HepG2 (cell line): Measurements from ENCODE around the gene RPS6KL1. TPM values are rescaled to one million over a fixed set of nuclear protein-coding genes. Genes with fewer than 3 reads are reported as not detected.

Source experiments
- ARID4A ChIP-seq: sonication (generic); formaldehyde crosslinking; IDR thresholded peaks from 2 replicates; pipeline ENCODE4 v1.5.0; 2020; ENCODE audit warnings: mild to moderate bottlenecking, missing genetic modification reagents, borderline replicate concordance
- CENPBD1 ChIP-seq: sonication (generic); formaldehyde crosslinking; IDR thresholded peaks from 2 replicates; pipeline ENCODE4 v1.8.0; 2022; ENCODE audit warnings: missing genetic modification reagents, low read depth, mild to moderate bottlenecking, borderline replicate concordance
- CENPT ChIP-seq: sonication (generic); formaldehyde crosslinking; IDR thresholded peaks from 2 replicates; pipeline ENCODE4 v1.8.0; 2022; ENCODE audit warnings: low read depth, mild to moderate bottlenecking, moderate library complexity, missing genetic modification reagents
- CREB1 ChIP-seq, 2 experiments: fragments of 450-650 bp in 1 of 2; IDR thresholded peaks; 2 replicates each; pipeline ENCODE4 v1.6.1; 2016 to 2017; ENCODE audit warnings: control low read depth in 1 of 2, mild to moderate bottlenecking in 1 of 2, missing compliant biosample characterization in 1 of 2, missing genetic modification characterization in 1 of 2
- GATA4 ChIP-seq: sonication (generic); IDR thresholded peaks from 2 replicates; pipeline ENCODE4 v1.6.1; 2016; ENCODE audit warnings: antibody characterized with exemption, low read depth, borderline replicate concordance
- HNRNPLL ChIP-seq: fragments of 200-400 bp; formaldehyde crosslinking; IDR thresholded peaks from 2 replicates; pipeline ENCODE4 v1.6.1; 2017; ENCODE audit warnings: mild to moderate bottlenecking, low read depth, low read length; ENCODE audit not compliant: poor library complexity, severe bottlenecking
- MZF1 ChIP-seq: sonication (generic); formaldehyde crosslinking; IDR thresholded peaks from 2 replicates; pipeline ENCODE4 v1.8.1; 2023; ENCODE audit warnings: mild to moderate bottlenecking, missing genetic modification reagents, borderline replicate concordance
- PAXIP1 ChIP-seq: sonication (generic); formaldehyde crosslinking; conservative IDR thresholded peaks from 2 replicates; pipeline ENCODE4 v1.4.0; 2020; ENCODE audit warnings: mild to moderate bottlenecking, missing genetic modification reagents, moderate library complexity
- RBFOX2 ChIP-seq: fragments of 200-400 bp; formaldehyde crosslinking; IDR thresholded peaks from 2 replicates; pipeline ENCODE4 v1.6.1; 2017; ENCODE audit warnings: low read depth, mild to moderate bottlenecking, low read length
- REPIN1 ChIP-seq: sonication (generic); formaldehyde crosslinking; IDR thresholded peaks from 2 replicates; pipeline ENCODE4 v1.8.0; 2022; ENCODE audit warnings: missing genetic modification reagents, low read depth, mild to moderate bottlenecking, borderline replicate concordance
- SAP130 ChIP-seq: IDR thresholded peaks from 2 replicates; pipeline ENCODE4 v1.6.1; 2016; ENCODE audit warnings: low read depth
- SIX1 ChIP-seq: sonication (generic); formaldehyde crosslinking; IDR thresholded peaks from 2 replicates; pipeline ENCODE4 v1.4.0; 2020; ENCODE audit warnings: missing genetic modification reagents, borderline replicate concordance
- TBP ChIP-seq: sonication (generic); formaldehyde crosslinking; IDR thresholded peaks from 2 replicates; pipeline ENCODE4 v1.5.0; 2020; ENCODE audit warnings: missing genetic modification reagents
- TOE1 ChIP-seq: sonication (generic); formaldehyde crosslinking; IDR thresholded peaks from 2 replicates; pipeline ENCODE4 v1.4.0; 2020; ENCODE audit warnings: mild to moderate bottlenecking, missing genetic modification reagents
- ZBTB20 ChIP-seq: sonication (generic); formaldehyde crosslinking; IDR thresholded peaks from 2 replicates; pipeline ENCODE4 v1.8.1; 2023; ENCODE audit warnings: missing genetic modification reagents, low read depth, mild to moderate bottlenecking, borderline replicate concordance
- ZBTB3 ChIP-seq: sonication (generic); formaldehyde crosslinking; IDR thresholded peaks from 2 replicates; pipeline ENCODE4 v1.4.0; 2020; ENCODE audit warnings: low read depth, mild to moderate bottlenecking, moderate library complexity, missing genetic modification reagents, borderline replicate concordance
- ZFP41 ChIP-seq: sonication (generic); formaldehyde crosslinking; IDR thresholded peaks from 2 replicates; pipeline ENCODE4 v1.4.0; 2020; ENCODE audit warnings: mild to moderate bottlenecking, missing genetic modification reagents, borderline replicate concordance
- ZNF569 ChIP-seq: sonication (generic); formaldehyde crosslinking; IDR thresholded peaks from 2 replicates; pipeline ENCODE4 v1.5.0; 2020; ENCODE audit warnings: mild to moderate bottlenecking, missing genetic modification reagents, moderate library complexity, borderline replicate concordance
- polyA plus RNA-seq, 8 experiments: library from polyadenylated mRNA; depleted of rRNA in 3 of 8; stranded (reverse) in 7 of 8; unstranded in 1 of 8; fragments of >200 nt; fragmentation: Illumina TruSeq in 4 of 8; extraction: Trizol in 4 of 8; gene quantifications; 2 replicates each; pipeline versions ENCODE4 v1.2.1 to v1.2.3, GENCODE V29; 2011 to 2016; ENCODE audit warnings: low read depth in 4 of 8, missing spikeins in 1 of 8, mixed read lengths in 1 of 8; ENCODE audit not compliant: insufficient read depth in 1 of 8
- total RNA-seq, 5 experiments: library from RNA; depleted of rRNA; stranded (reverse); fragments of >200 nt; fragmentation: Illumina TruSeq; extraction: Trizol; gene quantifications; 2 replicates each; pipeline ENCODE4 v1.2.3, GENCODE V29; 2016; ENCODE audit warnings: low read depth in 1 of 5
- TF ChIP-seq, protein P1 (sequence below): sonication (generic); formaldehyde crosslinking; IDR thresholded peaks from 2 replicates; pipeline ENCODE4 v1.4.0; 2020; ENCODE audit warnings: mild to moderate bottlenecking, missing genetic modification reagents

Gene RPS6KL1
- total and polyA plus RNA-seq, 2 of the 13 experiments (the other 11 are each of a cell fraction or from before 2014, with no cell fraction given): 6.5 to 11.5 TPM

- TF ChIP-seq ZBTB3 (CRISPR knock-in tag) (no peak), PAXIP1 (CRISPR knock-in tag) (peak; percentile 96), GATA4 (no peak), CENPBD1 (CRISPR knock-in tag) (no peak), SIX1 (CRISPR knock-in tag) (no peak), REPIN1 (CRISPR knock-in tag) (peak; percentile 93), ZNF569 (no peak), TBP (CRISPR knock-in tag) (no peak), TOE1 (no peak), ZFP41 (CRISPR knock-in tag) (no peak), ZBTB20 (CRISPR knock-in tag) (peak; percentile 65; the same call in 1 of the 2 replicates), CENPT (no peak), CREB1 (IDR thresholded peaks at IDR 0.05) (peak; percentile 75), CREB1 (CRISPR knock-in tag; IDR thresholded peaks at IDR 0.05) (peak; percentile 81), HNRNPLL (no peak), ARID4A (peak; percentile 98), MZF1 (no peak), RBFOX2 (no peak), SAP130 (peak; percentile 99)
- TF ChIP-seq, protein P1, sequence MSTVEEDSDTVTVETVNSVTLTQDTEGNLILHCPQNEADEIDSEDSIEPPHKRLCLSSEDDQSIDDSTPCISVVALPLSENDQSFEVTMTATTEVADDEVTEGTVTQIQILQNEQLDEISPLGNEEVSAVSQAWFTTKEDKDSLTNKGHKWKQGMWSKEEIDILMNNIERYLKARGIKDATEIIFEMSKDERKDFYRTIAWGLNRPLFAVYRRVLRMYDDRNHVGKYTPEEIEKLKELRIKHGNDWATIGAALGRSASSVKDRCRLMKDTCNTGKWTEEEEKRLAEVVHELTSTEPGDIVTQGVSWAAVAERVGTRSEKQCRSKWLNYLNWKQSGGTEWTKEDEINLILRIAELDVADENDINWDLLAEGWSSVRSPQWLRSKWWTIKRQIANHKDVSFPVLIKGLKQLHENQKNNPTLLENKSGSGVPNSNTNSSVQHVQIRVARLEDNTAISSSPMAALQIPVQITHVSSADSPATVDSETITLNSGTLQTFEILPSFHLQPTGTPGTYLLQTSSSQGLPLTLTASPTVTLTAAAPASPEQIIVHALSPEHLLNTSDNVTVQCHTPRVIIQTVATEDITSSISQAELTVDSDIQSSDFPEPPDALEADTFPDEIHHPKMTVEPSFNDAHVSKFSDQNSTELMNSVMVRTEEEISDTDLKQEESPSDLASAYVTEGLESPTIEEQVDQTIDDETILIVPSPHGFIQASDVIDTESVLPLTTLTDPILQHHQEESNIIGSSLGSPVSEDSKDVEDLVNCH (CRISPR knock-in tag): no peak
These were observed 24.4 kb downstream of the RPS6KL1 start (continued) for GRCh38 chr14:74898694-74899093.
